Duodenal mucosa (tissue), 2 donors: ENCODE measurements around the gene FEZF2.

ENCODE experiments used
- H3K27ac ChIP-seq: one replicate; pipeline ENCODE4 v1.7.0; 2013; ENCODE audit warnings: low read depth, low read length
- H3K27me3 ChIP-seq, 2 donors: one replicate each; pipeline ENCODE4 v1.7.0; 2013; ENCODE audit warnings: low read length in 2 of 2, control low read depth in 1 of 2; ENCODE audit not compliant: insufficient read depth in 2 of 2, control insufficient read depth in 1 of 2
- H3K36me3 ChIP-seq, 2 donors: one replicate each; pipeline ENCODE4 v1.7.0; 2013; ENCODE audit warnings: low read length in 2 of 2, control low read depth in 1 of 2; ENCODE audit not compliant: insufficient read depth in 2 of 2, control insufficient read depth in 1 of 2
- H3K4me1 ChIP-seq, 2 donors: one replicate each; pipeline ENCODE4 v1.7.0; 2013; ENCODE audit warnings: low read length in 2 of 2, control low read depth in 1 of 2; ENCODE audit not compliant: insufficient read depth in 2 of 2, control insufficient read depth in 1 of 2
- H3K4me3 ChIP-seq, 2 donors: one replicate each; pipeline ENCODE4 v1.7.0; 2013; ENCODE audit warnings: low read length in 2 of 2, low read depth in 1 of 2
- H3K9ac ChIP-seq, 2 donors: one replicate each; pipeline ENCODE4 v1.7.0; 2013; ENCODE audit warnings: low read length in 2 of 2, low read depth in 1 of 2
- H3K9me3 ChIP-seq, 2 donors: one replicate each; pipeline ENCODE4 v1.7.0; 2013; ENCODE audit warnings: low read length in 2 of 2, control low read depth in 1 of 2; ENCODE audit not compliant: control insufficient read depth in 1 of 2

Gene FEZF2

DNA sequence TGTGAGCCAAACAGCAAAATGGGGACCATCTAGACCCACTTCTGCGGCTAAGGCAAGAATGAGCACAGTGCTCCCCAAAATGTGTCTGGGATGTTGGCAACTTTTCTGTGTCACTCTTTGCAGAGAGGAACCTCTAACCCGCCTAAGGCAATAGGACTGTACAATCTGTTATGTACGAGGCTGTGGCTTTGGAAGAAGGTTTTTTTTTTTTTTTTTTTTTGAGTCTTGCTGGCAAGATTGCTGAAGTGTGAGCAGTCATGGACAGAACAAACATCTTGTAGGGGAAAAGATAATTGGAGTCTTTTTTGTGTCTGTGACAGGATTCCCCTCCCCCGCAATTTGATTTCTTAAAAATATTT, 7.2 kb downstream of the FEZF2 start:
- Histone ChIP-seq H3K4me1 (no peaks in the 10 kb centered on the region), H3K36me3 (no peaks in the 10 kb centered on the region), H3K27me3 (peaks cover 57 to 62% of the 10 kb centered on the region in 2 donors), H3K4me3 (no peak overlapping the region), H3K27ac (no peak overlapping the region), H3K9me3 (no peaks in the 10 kb centered on the region), H3K9ac (no peak overlapping the region)

DNA sequence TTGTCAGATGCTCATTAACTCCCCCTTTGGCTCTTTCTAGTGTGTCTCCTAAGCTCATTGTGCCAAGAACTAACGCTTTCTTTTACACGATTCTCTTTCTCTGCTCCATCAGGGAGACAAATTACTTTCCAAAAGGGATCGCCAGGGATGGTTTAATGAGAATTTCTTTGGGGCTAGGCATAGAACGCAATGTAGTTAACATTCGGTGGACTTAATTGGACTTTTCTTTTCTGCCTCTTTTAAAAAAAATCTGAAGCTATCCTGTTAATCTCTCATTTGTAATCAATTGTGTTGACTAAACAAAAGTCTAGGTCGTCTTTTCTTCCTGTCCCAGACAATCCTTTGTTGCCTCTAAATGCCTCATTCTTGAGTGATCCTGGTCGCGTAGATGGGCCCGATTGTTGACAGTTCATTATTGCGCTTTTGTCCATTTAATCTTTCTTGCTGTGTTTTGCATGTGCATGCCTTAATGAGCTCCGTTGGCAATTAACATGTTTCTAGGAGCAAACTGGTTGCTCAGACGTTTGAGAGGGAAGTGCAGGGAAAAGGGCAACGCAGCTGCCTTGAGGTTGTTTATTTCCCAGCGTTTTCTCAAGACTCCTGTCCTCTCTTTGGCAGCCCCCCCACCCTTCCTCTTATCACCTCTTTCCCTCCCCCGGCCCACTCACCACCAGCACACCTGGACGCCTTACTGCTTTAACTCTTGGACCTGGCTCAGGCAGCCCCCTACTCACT, 7.8 kb downstream of the FEZF2 start:
- no peaks in the 10 kb centered on the region for H3K36me3 ChIP-seq
- H3K27me3 ChIP-seq = peaks cover 51 to 57% of the 10 kb centered on the region in 2 donors
- H3K9ac ChIP-seq = no peak overlapping the region
- H3K27ac ChIP-seq = no peak overlapping the region
- H3K4me3 ChIP-seq = no peak overlapping the region
- no peaks in the 10 kb centered on the region for H3K9me3 ChIP-seq
- no peaks in the 10 kb centered on the region for H3K4me1 ChIP-seq

DNA sequence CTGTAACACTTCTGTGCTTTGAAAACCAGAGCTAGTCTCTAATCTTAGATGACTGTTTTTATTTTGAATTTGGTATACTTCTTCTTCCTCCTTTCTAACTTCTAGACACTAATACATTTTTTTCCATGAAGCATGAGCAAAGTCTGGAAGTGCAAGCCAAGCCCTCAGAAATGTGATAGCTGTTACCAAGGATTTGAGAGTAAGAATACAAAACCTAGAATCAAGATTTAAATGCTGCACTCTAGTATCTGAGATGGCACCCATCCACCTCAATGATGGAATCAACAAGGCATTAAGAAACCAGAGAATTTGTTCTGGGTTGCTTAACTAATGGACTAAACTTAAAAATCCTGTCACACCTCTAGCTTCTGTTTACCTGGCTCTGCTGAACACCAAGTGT, 9.2 kb downstream of the FEZF2 start:
- Histone ChIP-seq H3K4me1 (no peaks in the 10 kb centered on the region), H3K27me3 (peaks cover 38 to 43% of the 10 kb centered on the region in 2 donors), H3K4me3 (no peak overlapping the region), H3K27ac (no peak overlapping the region), H3K9ac (no peak overlapping the region), H3K36me3 (no peaks in the 10 kb centered on the region), H3K9me3 (no peaks in the 10 kb centered on the region)

DNA sequence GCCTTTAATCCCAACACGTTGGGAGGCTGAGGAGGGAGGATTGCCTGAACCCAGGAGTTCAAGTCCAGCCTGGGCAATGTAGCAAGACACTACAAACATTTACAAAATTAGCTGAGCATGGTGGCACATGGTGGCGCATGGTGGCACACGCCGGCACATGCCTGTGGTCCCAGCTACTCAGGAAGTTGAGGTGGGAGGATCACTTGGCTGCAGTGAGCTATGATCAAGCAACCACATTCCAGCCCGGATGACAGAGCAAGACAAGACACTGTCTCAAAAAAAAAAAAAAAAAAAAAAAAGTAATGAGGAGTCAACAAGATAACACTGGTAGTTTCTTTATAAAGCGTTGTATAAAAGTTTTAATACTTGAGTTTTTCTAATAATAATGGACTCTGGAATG, 10.1 kb downstream of the FEZF2 start:
- no peak overlapping the region for H3K9ac ChIP-seq
- peaks cover 30 to 39% of the 10 kb centered on the region in 2 donors for H3K27me3 ChIP-seq
- H3K27ac ChIP-seq = no peak overlapping the region
- H3K9me3 ChIP-seq = no peaks in the 10 kb centered on the region
- H3K36me3 ChIP-seq = no peaks in the 10 kb centered on the region
- H3K4me3 ChIP-seq = no peak overlapping the region
- no peaks in the 10 kb centered on the region for H3K4me1 ChIP-seq

DNA sequence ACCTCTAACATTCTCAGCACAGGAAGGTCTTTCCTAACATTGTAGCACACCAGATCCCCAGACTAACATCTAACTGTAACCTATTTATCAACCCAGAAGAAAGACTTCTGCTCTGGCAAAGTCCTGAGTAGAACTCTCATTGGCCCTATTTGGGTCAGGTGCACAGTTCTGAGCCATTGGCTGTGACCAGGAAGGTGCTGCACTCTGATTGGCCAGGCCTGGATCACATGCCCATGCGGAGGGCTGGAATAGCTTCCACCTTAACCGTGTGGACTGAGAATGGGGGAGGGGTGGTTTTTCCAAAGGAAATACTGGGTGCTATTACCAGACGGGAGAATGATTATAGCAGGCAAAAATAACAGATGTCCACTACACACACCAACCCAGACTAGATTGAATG, 11.5 kb downstream of the FEZF2 start:
- no peak overlapping the region for H3K4me3 ChIP-seq
- H3K36me3 ChIP-seq = no peaks in the 10 kb centered on the region
- H3K4me1 ChIP-seq = no peaks in the 10 kb centered on the region
- peaks cover 16 to 24% of the 10 kb centered on the region in 2 donors for H3K27me3 ChIP-seq
- H3K9ac ChIP-seq = no peak overlapping the region
- no peaks in the 10 kb centered on the region for H3K9me3 ChIP-seq
- no peak overlapping the region for H3K27ac ChIP-seq

DNA sequence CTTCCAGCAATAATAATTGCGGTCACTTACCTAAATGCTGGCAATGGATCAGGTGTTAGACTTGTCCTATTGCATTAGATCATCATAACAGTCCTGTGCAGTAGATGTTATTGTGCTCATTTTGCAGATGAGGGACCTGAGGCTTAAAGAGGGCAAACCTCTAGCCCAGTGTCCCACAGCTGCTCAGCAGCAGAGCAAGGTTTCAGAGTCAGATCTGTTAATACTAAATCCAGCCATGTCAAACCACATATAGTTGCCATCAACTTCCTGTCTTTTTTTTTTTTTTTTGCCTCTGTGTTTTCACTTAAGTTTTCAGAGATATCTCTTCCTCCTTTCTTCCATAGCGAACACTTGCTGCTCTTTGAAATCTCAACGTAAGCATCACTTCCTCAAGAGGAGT, 12.1 kb downstream of the FEZF2 start:
- H3K27ac ChIP-seq = no peak overlapping the region
- H3K27me3 ChIP-seq = peaks cover 11 to 19% of the 10 kb centered on the region in 2 donors

DNA sequence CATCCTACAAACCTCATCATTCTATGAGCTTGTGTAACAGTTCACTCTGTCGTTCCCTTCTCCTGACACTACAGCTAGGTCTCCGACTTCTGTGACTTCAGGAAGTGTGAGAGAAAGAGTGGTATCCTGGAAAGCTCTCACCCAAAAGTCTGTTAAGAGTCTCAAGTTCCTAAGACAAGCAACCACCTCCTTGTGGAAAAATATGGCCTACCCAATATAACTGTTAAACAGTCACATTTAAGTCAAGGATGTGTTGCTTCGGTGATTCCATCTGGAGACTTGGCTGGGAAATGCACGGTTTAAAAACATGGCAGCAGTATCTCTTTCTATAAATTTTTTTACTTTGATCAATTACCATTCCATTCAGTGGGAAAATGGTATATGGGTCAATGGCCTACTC, 13.8 kb downstream of the FEZF2 start:
- Histone ChIP-seq H3K9me3 (no peaks in the 10 kb centered on the region), H3K9ac (no peak overlapping the region), H3K36me3 (no peaks in the 10 kb centered on the region), H3K27me3 (peaks cover 0 to 12% of the 10 kb centered on the region in 2 donors), H3K27ac (no peak overlapping the region), H3K4me3 (no peak overlapping the region), H3K4me1 (no peaks in the 10 kb centered on the region)

More for the DNA sequence above, 12.1 kb downstream of the FEZF2 start:
- Histone ChIP-seq H3K4me3 (no peak overlapping the region), H3K4me1 (no peaks in the 10 kb centered on the region), H3K9ac (no peak overlapping the region), H3K36me3 (no peaks in the 10 kb centered on the region), H3K9me3 (no peaks in the 10 kb centered on the region)

DNA sequence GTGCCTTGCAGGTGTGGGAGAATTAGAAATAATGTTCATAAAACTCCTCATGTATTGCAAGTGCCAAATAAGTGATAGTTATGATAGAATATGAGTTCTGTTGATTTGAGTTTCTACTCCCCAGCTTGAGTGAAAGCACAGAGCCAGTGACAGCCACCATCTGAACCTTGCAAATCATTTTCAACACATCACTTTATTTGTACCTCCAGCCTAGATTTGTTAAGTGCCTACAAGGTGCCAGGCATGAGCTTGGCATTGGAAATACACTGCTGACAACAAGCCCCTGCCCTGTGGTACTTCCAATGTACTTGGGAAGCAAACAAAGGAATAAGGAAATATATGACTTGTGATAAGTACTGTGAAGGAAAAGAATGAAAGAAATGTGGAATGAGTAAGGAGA, 17.0 kb downstream of the FEZF2 start:
- Histone ChIP-seq H3K4me1 (no peaks in the 10 kb centered on the region), H3K4me3 (no peak overlapping the region), H3K27ac (no peak overlapping the region), H3K9ac (no peak overlapping the region), H3K36me3 (no peaks in the 10 kb centered on the region), H3K27me3 (peaks cover 0 to 15% of the 10 kb centered on the region in 2 donors), H3K9me3 (no peaks in the 10 kb centered on the region)

DNA sequence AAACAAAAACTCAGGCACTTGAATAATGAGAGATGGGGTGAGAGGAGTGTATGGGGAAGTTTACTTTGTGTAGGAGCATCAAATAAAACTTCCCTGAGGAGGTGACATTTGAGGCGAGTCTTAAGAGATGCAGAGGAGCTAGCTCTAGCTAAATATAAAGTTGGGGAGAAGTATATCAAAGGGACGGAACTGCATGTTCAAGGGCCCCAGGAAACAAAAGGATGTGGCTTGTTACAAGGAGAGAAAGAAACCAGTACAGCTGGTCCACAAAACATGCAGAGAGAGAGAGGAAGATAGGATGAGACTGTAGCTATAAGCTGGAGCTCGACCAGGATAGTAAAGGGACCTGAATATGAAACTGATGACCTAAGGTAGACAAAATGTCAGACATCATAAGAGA, 17.6 kb downstream of the FEZF2 start:
- peaks cover 0 to 15% of the 10 kb centered on the region in 2 donors for H3K27me3 ChIP-seq
- no peaks in the 10 kb centered on the region for H3K4me1 ChIP-seq
- H3K27ac ChIP-seq = no peak overlapping the region
- no peak overlapping the region for H3K9ac ChIP-seq
- no peak overlapping the region for H3K4me3 ChIP-seq
- no peaks in the 10 kb centered on the region for H3K9me3 ChIP-seq
- H3K36me3 ChIP-seq = no peaks in the 10 kb centered on the region

DNA sequence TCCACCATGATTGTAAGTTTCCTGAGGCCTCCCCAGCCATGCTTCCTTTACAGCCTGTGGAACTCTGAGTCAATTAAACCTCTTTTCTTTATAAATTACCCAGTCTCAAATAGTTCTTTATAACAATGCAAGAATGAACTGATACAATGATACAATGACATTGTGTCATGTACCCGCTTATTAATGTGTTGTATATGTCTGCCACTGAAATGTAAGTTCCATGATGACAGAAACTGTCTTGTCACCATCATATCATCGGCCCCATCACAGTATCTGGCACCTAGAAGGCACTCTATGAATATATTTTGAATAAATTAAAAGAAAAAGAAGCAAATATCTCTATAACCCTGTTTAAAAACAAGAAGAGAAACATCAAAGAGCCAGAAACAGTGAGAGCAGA, 29.6 kb downstream of the FEZF2 start:
- H3K9me3 ChIP-seq = no peaks in the 10 kb centered on the region
- no peaks in the 10 kb centered on the region for H3K27me3 ChIP-seq
- no peaks in the 10 kb centered on the region for H3K36me3 ChIP-seq
- no peaks in the 10 kb centered on the region for H3K4me1 ChIP-seq
- no peak overlapping the region for H3K9ac ChIP-seq
- H3K4me3 ChIP-seq = no peak overlapping the region
- H3K27ac ChIP-seq = no peak overlapping the region
